Activated CD8-positive, alpha-beta memory T cell treated with anti-CD3 and anti-CD28 coated beads for 24 hours (primary cell): ENCODE measurements around the gene CLMP.

ENCODE experiments used
- DNase-seq: peaks from one replicate; pipeline ENCODE4 v3.0.0-alpha.2; 2020

CLMP gene

DNA sequence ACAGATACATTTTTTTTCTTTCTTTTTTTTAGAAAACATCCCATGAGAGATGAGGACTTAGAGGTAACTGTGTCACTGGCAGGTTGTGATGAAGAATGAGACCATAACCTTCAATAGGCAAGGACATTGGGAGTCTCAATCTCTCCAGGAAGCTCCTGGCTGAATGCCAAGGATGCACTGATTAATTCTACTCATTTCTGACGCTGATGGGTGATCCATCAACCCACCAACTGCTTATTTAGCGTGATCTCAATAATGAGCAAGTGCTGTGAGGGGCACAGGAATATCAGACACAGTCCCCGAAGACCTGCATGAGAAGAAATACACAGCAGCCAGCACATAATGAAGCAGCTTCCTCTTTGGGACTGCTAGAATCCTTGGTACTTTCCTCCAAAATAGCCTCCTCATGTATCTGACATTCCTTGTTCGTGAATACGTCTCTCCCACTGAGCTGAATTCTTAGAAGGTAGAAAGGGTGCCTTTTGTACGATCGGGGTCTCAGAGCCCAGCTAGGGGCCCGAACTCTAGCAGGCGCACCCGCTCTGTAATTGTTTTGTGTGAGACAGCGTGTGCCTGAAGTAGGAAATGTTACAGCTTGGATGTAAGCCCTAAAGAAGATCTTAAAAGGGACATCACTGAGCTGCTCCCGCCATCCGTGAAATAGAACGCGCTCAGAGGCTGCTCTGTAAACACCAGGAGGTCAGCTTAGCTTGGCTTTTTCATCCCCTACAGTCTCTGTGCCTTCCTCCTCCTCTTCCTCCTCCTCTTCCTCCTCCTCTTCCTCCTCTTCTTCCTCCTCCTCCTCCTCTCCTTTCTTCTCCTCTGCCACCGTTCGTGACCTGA is 7.2 kb downstream of the CLMP start:
- no peak for DNase-seq

DNA sequence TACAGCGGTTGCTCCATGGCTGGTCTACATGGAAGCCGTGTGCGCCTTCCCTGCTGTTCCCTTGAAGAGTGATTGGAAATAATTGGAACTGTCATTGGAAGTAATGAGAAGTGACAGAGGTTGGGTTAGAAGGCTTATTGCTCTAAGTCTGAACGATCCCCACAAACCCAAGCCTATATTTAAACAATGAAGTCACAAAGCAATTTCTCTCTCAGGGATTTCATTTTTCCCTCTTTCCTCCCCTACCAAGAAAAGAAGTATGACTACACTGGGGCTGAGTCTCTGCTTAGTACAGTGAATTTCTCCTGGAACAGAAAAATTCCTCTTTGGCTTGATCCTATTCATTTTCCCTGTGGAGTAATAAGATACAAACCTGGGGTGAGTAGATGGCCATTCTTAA is 7.8 kb downstream of the CLMP start:
- DNase-seq = no peak

DNA sequence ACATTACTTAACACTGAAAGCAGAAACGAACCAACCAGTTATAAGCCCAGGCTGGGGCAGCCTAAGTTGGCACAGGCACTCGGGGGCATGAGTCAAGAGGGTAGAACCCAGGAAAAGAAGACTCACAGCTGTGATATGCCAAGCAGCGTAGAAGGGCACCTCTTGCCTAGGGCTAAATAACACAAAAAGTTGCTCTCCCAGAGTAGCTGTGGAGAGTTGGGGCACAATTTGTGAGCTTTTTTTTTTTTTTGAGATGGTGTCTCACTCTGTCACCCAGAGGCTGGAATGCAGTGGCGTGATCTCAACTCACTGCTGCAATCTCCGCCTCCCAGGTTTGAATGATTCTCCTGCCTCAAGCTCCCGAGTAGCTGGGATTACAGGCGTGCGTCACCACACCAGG is 8.8 kb downstream of the CLMP start:
- no peak for DNase-seq

DNA sequence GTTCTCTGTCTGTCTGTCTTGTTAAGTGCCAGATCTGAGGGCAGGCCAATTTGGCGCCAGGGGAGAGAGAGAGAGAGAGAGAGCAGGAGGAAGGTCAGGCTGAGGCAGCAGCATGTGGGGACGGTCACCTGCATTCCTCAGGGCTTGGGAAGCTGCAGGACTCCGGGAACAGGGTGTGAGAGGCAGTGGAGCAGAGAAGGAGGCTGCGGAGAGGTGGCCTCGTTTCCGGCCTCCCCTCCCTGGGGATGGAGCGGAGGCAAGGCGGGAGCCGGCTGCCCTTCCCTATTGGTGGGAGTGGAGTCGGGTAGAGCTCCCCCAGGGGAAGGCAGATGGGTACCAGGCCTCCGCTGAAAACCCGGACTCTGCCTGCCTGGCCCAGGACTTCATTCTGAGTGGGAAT is 9.7 kb downstream of the CLMP start:
- no peak for DNase-seq

DNA sequence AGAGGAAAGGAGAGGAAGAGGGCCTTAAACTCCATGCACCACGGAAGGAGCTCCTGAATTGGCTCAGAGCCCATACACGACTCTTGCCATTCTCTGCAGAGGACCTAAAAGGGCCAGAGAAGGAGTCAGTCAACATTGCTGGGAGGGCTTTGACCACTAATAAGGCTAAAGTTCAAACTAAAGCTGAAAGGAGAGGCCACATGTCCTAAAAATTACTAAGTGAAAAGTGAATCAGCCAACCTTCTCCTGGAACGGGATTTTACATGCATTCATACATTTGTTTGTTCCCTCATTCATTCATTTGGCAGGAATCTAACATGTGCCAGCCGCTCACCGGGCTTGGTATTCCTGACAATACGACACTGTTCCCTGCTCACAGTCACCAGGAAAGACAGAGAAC is 10.5 kb downstream of the CLMP start:
- DNase-seq = no peak

DNA sequence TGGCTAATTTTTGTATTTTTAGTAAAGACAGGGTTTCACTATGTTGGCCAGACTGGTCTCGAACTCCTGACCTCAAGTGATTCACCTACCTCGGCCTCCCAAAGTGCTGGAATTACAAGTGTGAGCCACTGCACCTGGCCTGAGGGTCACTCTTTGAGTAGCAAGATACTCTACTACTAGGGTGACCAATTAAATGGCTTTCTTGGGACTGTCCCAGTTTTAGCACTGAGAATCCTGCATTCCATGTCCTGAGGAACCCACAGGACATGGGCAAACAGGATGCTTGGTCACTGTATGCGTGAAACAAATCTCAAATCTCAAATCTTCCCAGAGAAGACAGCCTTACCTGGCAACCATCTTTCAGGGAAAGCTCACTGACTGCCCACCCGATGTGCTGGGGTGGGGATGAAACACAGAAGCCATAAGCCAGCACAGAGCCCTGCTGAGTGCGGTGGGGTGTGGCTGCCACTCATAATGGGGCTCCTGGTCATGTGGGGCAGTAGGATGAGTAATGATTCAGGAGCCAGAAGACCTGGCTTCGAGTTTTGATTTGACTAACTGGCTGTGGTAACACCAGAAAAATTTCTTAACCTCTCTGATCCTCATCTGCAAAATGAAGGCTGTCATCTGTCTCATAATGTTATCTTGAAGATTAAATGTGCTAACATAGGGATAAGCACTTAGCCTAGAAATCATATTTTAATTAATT is 11.5 kb downstream of the CLMP start:
- no peak for DNase-seq

DNA sequence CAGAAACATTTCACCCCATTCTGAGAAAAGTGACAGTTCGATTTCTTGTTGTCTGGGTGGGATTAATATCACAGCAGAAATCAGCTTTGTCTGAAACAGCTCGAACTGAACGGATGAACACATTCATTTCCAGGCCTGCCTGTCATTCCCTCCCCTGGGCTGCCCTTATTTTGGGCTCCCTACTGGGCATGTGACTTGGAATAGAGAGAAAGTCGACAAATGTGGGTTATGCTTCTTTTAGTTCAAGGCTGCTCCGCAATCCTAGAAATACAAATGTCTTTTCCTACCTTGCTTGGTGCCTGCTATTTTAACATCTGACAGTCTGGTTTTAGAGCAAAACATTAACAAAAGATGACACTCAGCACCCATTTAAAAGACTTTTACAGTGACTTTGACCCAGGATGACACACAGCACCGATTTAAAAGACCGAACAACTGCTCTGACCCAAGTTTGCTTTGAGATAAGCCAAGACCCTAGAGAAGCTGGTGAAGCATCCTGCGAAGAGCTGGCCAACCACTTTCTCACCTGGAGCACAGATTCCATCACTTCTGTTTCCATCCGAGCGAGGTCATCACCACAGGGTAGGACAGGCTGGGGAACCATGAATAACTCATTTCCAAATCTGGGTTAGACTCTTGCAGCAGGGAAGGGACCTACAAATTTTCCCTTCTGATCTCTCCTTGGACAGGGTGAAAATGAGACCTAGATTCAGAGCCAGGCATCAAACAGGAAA is 13.1 kb downstream of the CLMP start:
- DNase-seq = no peak

DNA sequence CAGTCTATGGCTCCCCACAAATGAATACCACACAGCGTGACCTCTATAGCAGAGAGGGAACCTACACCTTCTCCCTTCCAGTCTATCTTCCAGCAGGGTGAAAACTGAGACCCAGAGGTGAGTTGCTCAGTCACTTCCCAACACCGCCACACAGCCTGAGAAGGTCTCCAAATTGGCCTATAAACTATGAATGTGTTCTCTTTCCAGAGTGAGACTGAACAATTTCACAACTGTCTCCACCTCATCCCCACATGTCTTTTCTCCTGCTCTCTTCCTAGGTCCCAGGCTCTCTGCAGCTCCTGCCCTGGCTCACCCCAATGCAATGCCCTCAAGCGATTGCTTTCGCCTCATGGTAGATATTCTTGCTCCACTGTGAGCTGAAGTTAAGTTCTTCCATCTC is 14.0 kb downstream of the CLMP start:
- DNase-seq = no peak

DNA sequence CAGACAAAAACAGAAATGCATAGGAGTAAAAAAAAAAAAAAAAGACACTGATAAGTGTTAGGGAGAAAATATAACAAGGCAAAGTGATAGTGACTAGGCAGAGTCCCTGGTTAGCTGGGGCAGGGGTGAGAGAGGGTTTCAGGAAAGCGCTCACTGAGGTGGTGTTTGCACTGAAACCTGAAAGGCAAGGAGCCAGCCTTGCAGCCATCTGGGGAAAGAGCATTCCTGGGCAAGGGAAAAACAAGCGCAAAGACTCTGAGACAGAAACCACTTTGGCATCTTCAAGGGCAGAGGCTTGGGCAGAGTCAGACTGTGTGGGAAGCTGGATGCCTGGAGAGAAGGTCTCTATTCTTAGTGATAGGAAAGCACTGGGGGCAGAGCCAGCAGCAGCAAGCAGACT is 14.5 kb downstream of the CLMP start:
- DNase-seq = no peak

DNA sequence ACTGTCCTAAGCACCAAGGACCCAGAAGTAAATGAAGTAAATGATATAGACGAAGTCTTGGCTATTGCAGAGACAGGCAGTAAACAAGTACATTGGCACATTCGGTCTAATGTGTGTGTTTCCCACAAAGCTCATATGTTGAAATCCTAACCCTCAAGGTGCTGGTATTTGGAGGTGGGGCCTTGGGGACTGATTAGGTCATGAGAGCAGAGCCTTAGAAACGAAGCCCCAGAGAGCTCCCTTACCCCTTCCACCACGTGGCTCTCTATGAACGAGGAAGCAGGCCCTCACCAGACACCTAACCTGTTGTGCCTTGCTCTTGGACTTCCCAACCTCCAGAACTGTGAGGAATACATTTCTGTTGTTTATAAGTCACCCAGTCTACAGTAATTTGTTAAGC is 14.9 kb downstream of the CLMP start:
- DNase-seq = no peak

DNA sequence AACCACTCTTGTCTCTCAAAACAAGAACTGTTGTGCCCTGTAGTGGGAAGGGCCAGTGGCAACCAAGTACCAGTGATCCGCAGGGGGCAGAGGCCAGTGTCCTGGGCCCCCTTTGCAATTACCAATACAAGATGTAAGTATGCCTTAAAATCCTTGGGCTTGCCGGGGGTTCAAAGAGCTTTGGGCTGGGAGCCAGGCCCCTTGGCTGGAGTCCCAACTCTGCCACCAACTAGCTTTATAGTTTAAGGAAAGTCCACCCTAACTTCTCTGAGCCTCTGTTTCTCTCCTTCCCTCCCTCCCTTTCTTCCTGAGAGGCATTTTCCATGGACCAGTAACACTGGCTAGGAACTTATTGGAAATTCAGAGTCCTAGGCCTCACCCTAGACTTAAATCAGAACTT is 15.5 kb downstream of the CLMP start:
- no peak for DNase-seq

DNA sequence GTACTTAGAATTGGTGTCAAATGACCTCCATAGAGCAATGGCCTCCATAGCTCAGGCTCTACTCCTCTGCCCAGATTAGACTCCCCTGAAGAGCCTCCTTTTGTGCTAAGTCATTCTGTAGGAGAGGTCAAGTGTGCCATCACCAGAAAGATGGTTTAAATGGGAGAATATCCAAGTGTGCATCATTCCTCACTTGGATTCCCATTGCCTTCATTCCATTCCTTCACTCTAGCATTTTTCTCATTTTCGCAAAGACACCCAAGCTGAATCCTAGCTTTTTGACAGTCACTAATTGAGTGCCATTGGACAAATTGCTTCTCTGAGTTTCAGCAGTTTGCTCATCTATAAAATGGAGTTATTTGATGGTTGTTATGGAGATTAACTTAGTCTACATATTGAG is 16.9 kb downstream of the CLMP start:
- no peak for DNase-seq

DNA sequence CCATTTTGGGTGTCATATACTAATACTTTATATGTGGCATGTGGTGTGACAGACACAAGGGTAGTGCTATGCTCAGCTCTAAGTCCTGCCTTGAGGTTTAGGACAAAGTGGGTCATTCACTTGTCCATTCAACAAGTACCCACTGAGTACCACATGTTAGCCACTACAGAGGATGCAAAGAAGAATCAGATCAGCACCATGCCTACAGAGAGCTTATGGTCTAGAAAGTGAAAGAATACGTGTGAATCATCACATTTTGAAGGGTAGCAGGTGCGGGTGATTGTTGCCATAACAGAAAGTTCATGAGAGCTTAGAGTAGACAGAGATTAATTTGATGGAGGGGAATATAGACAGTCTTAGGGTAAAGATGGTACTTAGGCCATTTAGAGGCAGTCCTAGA is 18.3 kb downstream of the CLMP start:
- DNase-seq = no peak

DNA sequence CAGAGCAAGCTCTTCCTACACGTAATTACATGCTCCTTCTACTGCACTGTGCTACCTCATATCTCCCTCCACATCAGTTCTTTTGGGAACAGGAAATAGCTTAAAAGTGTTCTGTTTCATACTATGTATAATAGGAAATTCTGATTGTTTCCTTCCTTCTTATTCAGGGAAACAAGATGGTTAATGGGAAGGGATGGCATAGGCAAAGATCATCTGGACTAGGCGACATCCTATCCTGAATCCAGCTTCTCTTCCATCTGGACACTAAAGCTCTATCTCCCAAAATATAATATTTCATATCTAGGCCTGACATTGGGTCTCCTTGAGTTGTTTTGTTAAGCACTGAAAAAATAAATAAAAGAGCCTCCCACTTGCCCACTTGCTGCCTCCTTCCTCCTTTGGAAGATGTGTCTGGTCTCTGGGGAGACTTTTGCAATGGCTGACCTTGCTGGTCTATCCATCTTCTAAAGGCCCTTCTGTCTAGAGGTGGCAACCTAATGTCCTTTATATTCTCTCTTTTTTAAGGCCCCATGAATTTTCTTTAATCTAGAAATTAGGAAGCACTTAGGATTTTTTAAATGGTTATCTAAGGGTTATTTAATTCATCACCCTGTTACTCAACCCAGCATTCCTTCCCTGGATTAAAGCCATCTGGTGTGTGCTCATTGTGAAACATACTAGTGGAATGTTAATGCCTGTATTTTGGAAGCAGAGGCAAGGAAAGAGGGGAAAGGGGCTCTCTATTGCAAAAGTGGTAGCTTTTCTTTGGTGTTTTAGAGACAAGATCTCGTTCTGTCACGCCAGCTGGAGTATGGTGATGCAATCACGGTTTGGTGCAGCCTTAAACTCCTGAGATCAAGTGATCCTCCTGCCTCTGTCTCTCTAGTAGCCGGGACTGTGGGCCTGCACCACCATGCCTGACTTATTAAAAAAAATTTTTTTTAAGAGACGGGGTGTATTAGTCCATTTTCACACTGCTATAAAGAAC is 20.6 kb downstream of the CLMP start:
- DNase-seq = no peak

DNA sequence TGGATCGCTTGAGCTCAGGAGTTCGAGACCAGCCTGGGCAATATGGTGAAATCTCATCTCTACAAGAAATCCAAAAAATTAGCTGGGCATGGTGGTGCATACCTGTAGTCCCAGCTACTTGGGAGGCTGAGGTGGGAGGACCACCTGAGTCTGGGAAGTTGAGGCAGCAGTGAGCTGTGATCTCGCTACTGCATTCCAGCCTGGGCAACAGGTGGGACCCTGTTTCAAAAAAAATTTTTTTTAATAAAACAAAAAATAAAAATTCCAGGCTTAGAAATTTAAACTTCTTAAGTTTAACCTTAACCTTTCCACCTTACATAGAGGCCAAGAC is 21.2 kb downstream of the CLMP start:
- DNase-seq = no peak

DNA sequence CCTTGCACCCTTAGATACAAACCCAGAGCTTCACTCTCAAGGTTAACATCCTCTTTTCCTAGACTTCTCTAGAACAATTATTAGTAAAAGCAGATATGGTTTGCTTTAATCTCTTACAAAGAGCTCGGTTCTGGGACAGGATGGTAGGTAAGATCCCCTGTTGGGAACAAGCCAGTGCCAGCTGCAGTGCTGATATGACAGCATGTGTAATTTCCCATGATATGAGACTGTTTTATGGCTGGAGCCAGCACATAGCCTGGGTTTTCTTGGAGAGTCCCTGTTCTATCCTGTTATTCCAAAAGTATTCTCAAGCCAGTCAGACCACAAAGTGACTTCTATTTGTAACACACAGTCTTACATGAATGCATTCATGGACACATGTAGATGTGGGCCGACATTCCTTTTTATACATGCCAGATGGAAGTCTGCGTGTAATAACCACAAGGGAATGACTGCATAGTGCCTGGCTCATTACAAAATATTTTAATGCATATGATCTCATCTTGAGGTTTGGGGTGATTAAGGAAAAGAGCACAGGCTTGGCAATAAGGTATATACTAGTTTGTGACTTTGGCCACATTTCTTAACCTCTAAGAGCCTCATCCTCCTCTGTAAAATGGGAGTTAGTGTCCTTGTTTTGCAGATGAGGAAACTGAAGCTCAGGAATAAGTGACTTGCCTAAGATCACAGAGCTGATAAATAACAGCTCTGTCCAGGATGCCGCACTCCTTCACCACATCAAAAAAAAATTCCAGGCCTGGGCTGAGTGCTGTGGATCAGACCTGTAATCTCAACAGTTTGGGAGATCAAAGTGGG is 21.8 kb downstream of the CLMP start:
- DNase-seq = no peak

DNA sequence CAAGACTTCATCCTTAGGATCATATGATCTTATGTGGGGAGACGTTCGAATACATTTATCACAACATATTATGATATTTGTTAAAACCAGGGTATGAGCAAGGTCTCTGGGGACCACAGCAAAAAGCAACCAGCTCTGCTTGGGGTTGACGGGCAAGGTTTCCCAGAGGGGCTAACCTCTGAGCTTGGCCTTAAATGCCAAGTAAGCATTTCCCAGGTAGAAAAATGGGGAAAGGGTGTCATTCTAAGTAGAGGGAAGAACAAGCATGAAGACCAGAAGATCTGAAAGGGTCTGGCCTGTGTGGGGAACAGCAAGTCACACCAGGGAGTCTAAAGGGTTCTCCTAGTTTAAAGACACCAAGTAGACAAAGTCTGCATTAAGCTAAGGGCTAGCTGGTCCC is 24.1 kb downstream of the CLMP start:
- no peak for DNase-seq

DNA sequence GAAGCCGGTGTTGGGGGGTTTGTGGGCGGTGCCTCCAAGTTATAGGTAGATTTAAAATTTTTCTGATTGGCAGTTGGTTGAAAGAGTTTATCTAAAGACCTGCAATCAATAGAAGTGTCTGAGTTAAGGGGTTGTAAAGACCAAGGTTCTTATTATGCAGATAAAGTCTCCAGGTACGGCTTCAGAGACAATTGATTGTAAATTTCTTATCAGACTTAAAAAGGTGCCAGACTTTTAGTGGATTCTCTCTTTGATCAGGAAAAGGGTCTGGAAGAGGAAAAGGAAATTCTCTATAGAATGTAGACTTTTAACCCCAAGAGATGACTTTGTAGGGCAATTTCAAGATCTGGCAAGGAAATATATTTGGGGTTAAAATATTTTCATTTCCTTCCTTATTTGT is 25.2 kb downstream of the CLMP start:
- no peak for DNase-seq

DNA sequence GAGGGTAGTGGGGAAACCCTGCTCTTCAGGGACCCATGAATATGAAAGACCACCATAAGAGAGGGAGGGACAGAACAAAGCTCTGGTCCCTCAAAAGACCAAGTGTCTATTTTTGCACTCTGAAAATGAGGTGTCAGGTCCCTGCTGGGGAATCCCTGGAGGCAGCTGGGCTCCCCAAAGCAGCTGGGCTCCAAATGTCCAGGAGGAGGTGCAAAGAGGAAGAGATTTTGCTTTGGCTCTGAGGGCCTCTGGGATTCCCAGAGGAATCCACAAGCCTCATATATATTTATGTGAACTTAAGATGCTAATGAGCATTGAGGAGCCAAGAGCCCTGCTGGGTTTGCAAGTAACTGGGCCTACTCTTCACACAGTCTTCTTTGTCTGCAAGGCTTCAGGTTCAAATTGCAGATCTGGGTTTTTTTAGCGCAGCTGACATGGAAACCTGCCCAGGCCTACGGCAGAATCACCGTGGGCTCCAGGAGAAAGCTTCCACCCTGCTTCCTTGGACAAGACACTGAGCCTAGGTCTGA is 26.0 kb downstream of the CLMP start:
- no peak for DNase-seq

DNA sequence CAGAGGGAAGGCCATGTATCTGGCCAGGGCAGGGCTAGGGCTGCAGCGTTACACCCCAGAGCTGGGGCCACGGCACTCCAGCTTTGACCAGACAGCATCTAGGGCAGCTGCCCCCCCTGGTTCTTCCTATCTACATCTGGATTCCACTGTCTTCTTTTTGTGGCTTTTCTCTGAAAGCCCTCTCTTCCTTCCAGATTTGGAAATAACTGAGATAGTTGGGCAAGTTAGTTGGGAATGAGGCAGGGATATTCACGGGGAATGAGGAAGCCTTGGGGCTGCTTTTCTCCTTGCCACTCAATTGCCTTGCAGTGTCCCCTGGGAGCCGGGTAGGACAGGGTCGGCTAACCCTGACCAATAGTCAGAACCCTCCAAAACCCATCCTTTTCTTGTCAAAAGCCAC is 26.8 kb downstream of the CLMP start:
- DNase-seq = no peak

DNA sequence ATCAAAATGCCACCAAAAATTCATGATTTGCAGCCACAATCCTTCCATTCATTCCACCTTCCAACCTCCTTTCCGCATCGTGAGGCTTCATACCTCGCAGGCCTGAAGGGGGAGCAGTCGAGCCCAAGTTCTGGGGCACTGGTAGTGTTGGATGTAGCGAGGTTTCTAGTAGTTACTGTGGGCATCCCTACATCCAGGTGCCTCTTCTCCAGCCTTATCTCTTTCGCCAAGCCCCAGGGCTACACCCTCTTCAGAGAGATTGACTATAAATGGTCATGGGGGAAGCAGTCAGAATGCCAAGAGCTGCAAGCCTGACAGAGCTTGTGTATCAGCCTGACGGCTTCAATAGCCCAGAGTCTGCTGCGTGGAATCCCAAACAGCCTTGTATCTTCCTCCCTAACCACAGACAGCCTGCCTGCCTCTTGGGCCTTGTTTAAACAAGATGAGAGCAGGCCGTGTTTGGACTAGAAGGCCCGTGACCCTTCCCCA is 28.9 kb downstream of the CLMP start:
- DNase-seq = no peak
